ENCODE data around the gene ARFRP1. TPM values are rescaled to one million over a fixed set of nuclear protein-coding genes. Genes with fewer than 3 reads are reported as not detected.

The ARFRP1 gene
- total and polyA plus RNA-seq, 2 of the 13 experiments (the other 11 are each of a cell fraction or from before 2014, with no cell fraction given) = 32.0 to 51.1 TPM

DNA sequence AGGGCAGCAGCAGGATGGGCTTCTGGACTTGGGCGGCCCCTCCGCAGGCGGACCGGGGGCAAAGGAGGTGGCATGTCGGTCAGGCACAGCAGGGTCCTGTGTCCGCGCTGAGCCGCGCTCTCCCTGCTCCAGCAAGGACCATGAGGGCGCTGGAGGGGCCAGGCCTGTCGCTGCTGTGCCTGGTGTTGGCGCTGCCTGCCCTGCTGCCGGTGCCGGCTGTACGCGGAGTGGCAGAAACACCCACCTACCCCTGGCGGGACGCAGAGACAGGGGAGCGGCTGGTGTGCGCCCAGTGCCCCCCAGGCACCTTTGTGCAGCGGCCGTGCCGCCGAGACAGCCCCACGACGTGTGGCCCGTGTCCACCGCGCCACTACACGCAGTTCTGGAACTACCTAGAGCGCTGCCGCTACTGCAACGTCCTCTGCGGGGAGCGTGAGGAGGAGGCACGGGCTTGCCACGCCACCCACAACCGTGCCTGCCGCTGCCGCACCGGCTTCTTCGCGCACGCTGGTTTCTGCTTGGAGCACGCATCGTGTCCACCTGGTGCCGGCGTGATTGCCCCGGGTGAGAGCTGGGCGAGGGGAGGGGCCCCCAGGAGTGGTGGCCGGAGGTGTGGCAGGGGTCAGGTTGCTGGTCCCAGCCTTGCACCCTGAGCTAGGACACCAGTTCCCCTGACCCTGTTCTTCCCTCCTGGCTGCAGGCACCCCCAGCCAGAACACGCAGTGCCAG, 11.0 kb downstream of the ARFRP1 start, which contains the start of gene TNFRSF6B (continued):
- TF ChIP-seq ZSCAN5A (CRISPR knock-in tag; IDR thresholded peaks at IDR 0.05; ENCODE audit: borderline replicate concordance) (no peak), FOXP1 (IDR thresholded peaks at IDR 0.05) (no peak), FOXP1 (CRISPR knock-in tag; IDR thresholded peaks at IDR 0.05) (no peak), CHD4 (IDR thresholded peaks at IDR 0.05; ENCODE audit: borderline replicate concordance, low read length) (no peak), BHLHE40 (IDR thresholded peaks at IDR 0.05; ENCODE audit: low read length) (no peak), ZNF513 (CRISPR knock-in tag; conservative IDR thresholded peaks at IDR 0.05) (no peak), ZSCAN22 (CRISPR knock-in tag; IDR thresholded peaks at IDR 0.05) (no peak), ZNF329 (CRISPR knock-in tag; IDR thresholded peaks at IDR 0.05; ENCODE audit: low read depth) (no peak), DBP (CRISPR knock-in tag; IDR thresholded peaks at IDR 0.05; ENCODE audit: not compliant biosample characterization) (no peak), TBP (CRISPR knock-in tag; IDR thresholded peaks at IDR 0.05) (no peak), NCOR1 (IDR thresholded peaks at IDR 0.05; ENCODE audit: borderline replicate concordance, low read length) (no peak), ZNF530 (CRISPR knock-in tag; IDR thresholded peaks at IDR 0.05; ENCODE audit: low read depth) (no peak), ZNF782 (CRISPR knock-in tag; IDR thresholded peaks at IDR 0.05; ENCODE audit: borderline replicate concordance) (no peak), HIVEP1 (CRISPR knock-in tag; IDR thresholded peaks at IDR 0.05) (no peak), ATAD3A (CRISPR knock-in tag; IDR thresholded peaks at IDR 0.05) (no peak), ZBTB43 (CRISPR knock-in tag; conservative IDR thresholded peaks at IDR 0.05) (no peak), YY1 (IDR thresholded peaks at IDR 0.05; ENCODE audit: insufficient read depth, insufficient replicate concordance, low read depth, low read length) (no peak)
- TF ChIP-seq, protein P1, sequence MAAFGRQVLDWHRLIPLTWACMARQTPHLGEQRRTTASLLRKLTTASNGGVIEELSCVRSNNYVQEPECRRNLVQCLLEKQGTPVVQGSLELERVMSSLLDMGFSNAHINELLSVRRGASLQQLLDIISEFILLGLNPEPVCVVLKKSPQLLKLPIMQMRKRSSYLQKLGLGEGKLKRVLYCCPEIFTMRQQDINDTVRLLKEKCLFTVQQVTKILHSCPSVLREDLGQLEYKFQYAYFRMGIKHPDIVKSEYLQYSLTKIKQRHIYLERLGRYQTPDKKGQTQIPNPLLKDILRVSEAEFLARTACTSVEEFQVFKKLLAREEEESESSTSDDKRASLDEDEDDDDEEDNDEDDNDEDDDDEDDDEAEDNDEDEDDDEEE (CRISPR knock-in tag; IDR thresholded peaks at IDR 0.05) = no peak
- TF ChIP-seq, protein P2, sequence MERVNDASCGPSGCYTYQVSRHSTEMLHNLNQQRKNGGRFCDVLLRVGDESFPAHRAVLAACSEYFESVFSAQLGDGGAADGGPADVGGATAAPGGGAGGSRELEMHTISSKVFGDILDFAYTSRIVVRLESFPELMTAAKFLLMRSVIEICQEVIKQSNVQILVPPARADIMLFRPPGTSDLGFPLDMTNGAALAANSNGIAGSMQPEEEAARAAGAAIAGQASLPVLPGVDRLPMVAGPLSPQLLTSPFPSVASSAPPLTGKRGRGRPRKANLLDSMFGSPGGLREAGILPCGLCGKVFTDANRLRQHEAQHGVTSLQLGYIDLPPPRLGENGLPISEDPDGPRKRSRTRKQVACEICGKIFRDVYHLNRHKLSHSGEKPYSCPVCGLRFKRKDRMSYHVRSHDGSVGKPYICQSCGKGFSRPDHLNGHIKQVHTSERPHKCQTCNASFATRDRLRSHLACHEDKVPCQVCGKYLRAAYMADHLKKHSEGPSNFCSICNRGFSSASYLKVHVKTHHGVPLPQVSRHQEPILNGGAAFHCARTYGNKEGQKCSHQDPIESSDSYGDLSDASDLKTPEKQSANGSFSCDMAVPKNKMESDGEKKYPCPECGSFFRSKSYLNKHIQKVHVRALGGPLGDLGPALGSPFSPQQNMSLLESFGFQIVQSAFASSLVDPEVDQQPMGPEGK (CRISPR knock-in tag; IDR thresholded peaks at IDR 0.05) = peak; percentile 62
